ENCODE data around the gene TRMT44. TPM values are rescaled to one million over a fixed set of nuclear protein-coding genes. Genes with fewer than 3 reads are reported as not detected.

Gene TRMT44
- total and polyA plus RNA-seq, 12 donors, result 6.0 to 26.2 (median 12.5) TPM

DNA sequence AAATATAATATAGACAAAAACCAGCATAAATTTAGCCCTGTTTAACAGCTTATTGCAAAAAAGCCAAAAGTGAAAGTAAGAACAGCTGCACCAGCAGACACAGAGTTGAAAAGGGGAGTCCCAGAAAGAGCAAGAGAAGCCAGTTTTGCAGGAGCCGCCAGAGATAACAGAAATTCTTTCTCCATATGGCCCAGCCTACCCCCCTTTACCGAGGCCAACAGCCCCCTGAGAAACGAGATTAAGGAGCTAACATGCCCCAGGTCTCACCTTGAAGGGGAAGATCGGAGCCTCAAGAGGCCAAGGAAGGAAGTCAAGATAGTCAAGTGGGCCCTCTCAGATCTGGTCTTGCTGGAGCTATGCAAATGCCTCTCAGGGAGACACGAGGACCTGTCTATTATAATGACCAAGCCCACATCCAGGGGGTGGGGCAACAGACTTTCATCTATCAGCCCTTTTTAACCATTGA is 4.9 kb upstream of the TRMT44 start:
- intact Hi-C loops (cut with DNase I), result no loop called here
- Histone ChIP-seq H3K36me3 (replicated peaks in 1 of 2) (no peaks in the 10 kb centered on the region), H3K27me3 (no peaks in the 10 kb centered on the region), H3K9me3 (replicated peaks in 1 of 3) (peaks cover 0 to 7% (median 0%) of the 10 kb centered on the region in 3 donors), H3K27ac (peak overlapping the region in 3 of 5 donors; percentile 3 to 38 (median 27)), H3K4me1 (replicated peaks in 1 of 2) (peaks cover 15 to 36% of the 10 kb centered on the region in 2 donors), H3K4me3 (peak overlapping the region in 1 of 4 donors; percentile 30)
- peak in 1 of 7 donors; percentile 32 for DNase-seq
- WGBS, 4 donors, result 6 to 24% (median 18%) methylated on average over 3 to 5 of the region's 5 CpGs
- TF ChIP-seq POLR2A (IDR thresholded peaks at IDR 0.05) (no peak), CTCF (IDR thresholded peaks at IDR 0.05) (no peak)

- 23 to 49% (median 43%) methylated on average over 13 of the region's 13 CpGs for WGBS, 4 donors
- intact Hi-C loops (cut with DNase I), result no loop called here
- H3K36me3 ChIP-seq (replicated peaks in 1 of 2), result no peaks in the 10 kb centered on the region
- no peak for TF ChIP-seq POLR2A (IDR thresholded peaks at IDR 0.05)
- peak in 4 of 6 experiments; percentile 17 to 57 (median 30) for TF ChIP-seq CTCF (IDR thresholded peaks at IDR 0.05)
- H3K4me3 ChIP-seq, result no peak overlapping the region
- H3K27me3 ChIP-seq, result no peaks in the 10 kb centered on the region
- H3K9me3 ChIP-seq (replicated peaks in 1 of 3), result peaks cover 0 to 7% (median 0%) of the 10 kb centered on the region in 3 donors
- peak in 3 of 7 donors; percentile 48 to 56 (median 55) for DNase-seq
- H3K4me1 ChIP-seq (replicated peaks in 1 of 2), result peaks cover 24 to 49% of the 10 kb centered on the region in 2 donors
- peak overlapping the region; percentile 4 to 73 (median 64) for H3K27ac ChIP-seq
Observed at GRCh38 chr4:8437281-8437680, 3.3 kb upstream of the TRMT44 start.

GRCh38 chr4:8438743-8439142 is 1.8 kb upstream of the TRMT44 start:
- H3K27me3 ChIP-seq, result no peaks in the 10 kb centered on the region
- WGBS, 4 donors, result 53 to 75% (median 56%) methylated on average over 11 of the region's 11 CpGs
- TF ChIP-seq POLR2A (IDR thresholded peaks at IDR 0.05), result no peak
- no peak for TF ChIP-seq CTCF (IDR thresholded peaks at IDR 0.05)
- H3K9me3 ChIP-seq (replicated peaks in 1 of 3), result peaks cover 0 to 7% (median 0%) of the 10 kb centered on the region in 3 donors
- H3K4me3 ChIP-seq, result no peak overlapping the region
- intact Hi-C loops (cut with DNase I), result no loop called here
- peak overlapping the region in 3 of 5 donors; percentile 39 to 96 (median 63) for H3K27ac ChIP-seq
- H3K4me1 ChIP-seq (replicated peaks in 1 of 2), result peaks cover 24 to 57% of the 10 kb centered on the region in 2 donors
- peak in 3 of 7 donors; percentile 16 to 46 (median 32) for DNase-seq
- H3K36me3 ChIP-seq (replicated peaks in 1 of 2), result no peaks in the 10 kb centered on the region

GRCh38 chr4:8439168-8439567 is 1.4 kb upstream of the TRMT44 start:
- WGBS, 4 donors, result 27 to 49% (median 36%) methylated on average over 3 of the region's 3 CpGs
- TF ChIP-seq POLR2A (IDR thresholded peaks at IDR 0.05) (no peak), CTCF (IDR thresholded peaks at IDR 0.05) (no peak)
- Histone ChIP-seq H3K27ac (peak overlapping the region in 3 of 5 donors; percentile 39 to 96 (median 63)), H3K4me1 (replicated peaks in 1 of 2) (peaks cover 24 to 56% of the 10 kb centered on the region in 2 donors), H3K36me3 (replicated peaks in 1 of 2) (no peaks in the 10 kb centered on the region), H3K9me3 (replicated peaks in 1 of 3) (peaks cover 0 to 7% (median 0%) of the 10 kb centered on the region in 3 donors), H3K4me3 (peak overlapping the region in 1 of 4 donors; percentile 91), H3K27me3 (no peaks in the 10 kb centered on the region)
- intact Hi-C loops (cut with DNase I), result no loop called here
- peak in 1 of 7 donors; percentile 38 for DNase-seq

All from adrenal gland (tissue), 12 donors.